Hepatocyte (in vitro differentiated cells): ENCODE data around the gene PRSS57. TPM values are rescaled to one million over a fixed set of nuclear protein-coding genes. Genes with fewer than 3 reads are reported as not detected.

Source experiments
- DNase-seq: peaks from one replicate; pipeline ENCODE4 v3.0.0-alpha.2; 2016; ENCODE audit warnings: low spot score
- H2AFZ ChIP-seq: fragments of 200-600 bp; sonication (generic); 2 replicates; pipeline ENCODE4 v1.6.0; 2016; ENCODE audit warnings: antibody characterized with exemption, mild to moderate bottlenecking
- H3K27ac ChIP-seq: fragments of 200-600 bp; sonication (generic); 2 replicates; pipeline ENCODE4 v1.5.1; 2016; ENCODE audit warnings: mild to moderate bottlenecking
- H3K27me3 ChIP-seq: fragments of 200-600 bp; sonication (generic); 2 replicates; pipeline ENCODE4 v1.6.1; 2016
- H3K36me3 ChIP-seq: fragments of 200-600 bp; sonication (generic); replicated peaks from 2 replicates; pipeline ENCODE4 v1.5.1; 2016; ENCODE audit warnings: low read depth; ENCODE audit not compliant: insufficient read depth
- H3K4me1 ChIP-seq: fragments of 200-600 bp; sonication (generic); 2 replicates; pipeline ENCODE4 v1.5.1; 2016; ENCODE audit warnings: mild to moderate bottlenecking, moderate library complexity; ENCODE audit not compliant: insufficient read depth
- H3K4me2 ChIP-seq: fragments of 200-600 bp; sonication (generic); 2 replicates; pipeline ENCODE4 v1.6.0; 2016
- H3K4me3 ChIP-seq: fragments of 200-600 bp; sonication (generic); 2 replicates; pipeline ENCODE4 v1.5.1; 2016; ENCODE audit warnings: mild to moderate bottlenecking
- H3K79me2 ChIP-seq: fragments of 200-600 bp; sonication (generic); 2 replicates; pipeline ENCODE4 v1.6.0; 2017; ENCODE audit warnings: mild to moderate bottlenecking
- H3K9me2 ChIP-seq: fragments of 200-600 bp; sonication (generic); replicated peaks from 2 replicates; pipeline ENCODE4 v1.6.0; 2017; ENCODE audit warnings: mild to moderate bottlenecking; ENCODE audit not compliant: insufficient read depth
- H3K9me3 ChIP-seq: fragments of 200-600 bp; sonication (generic); 2 replicates; pipeline ENCODE4 v1.5.1; 2016; ENCODE audit warnings: low read depth, mild to moderate bottlenecking
- H4K20me1 ChIP-seq: fragments of 200-600 bp; sonication (generic); 2 replicates; pipeline ENCODE4 v1.6.0; 2016; ENCODE audit warnings: mild to moderate bottlenecking; ENCODE audit not compliant: insufficient read depth, poor library complexity, severe bottlenecking
- EZH2 ChIP-seq: fragments of 200-600 bp; sonication (generic); IDR thresholded peaks from 2 replicates; pipeline ENCODE4 v1.6.1; 2016; ENCODE audit warnings: antibody characterized with exemption, mild to moderate bottlenecking, borderline replicate concordance
- EZH2phosphoT487 ChIP-seq: fragments of 200-600 bp; sonication (generic); IDR thresholded peaks from one replicate; pipeline ENCODE4 v1.6.1; 2018; ENCODE audit warnings: antibody characterized with exemption, mild to moderate bottlenecking, low read depth, moderate library complexity; ENCODE audit not compliant: unreplicated experiment, severe bottlenecking
- WGBS: methylation state at CpG from one replicate; pipeline ENCODE4 v1.1.6; 2016; ENCODE audit warnings: low lambda C conversion rate; ENCODE audit errors: missing lambda C conversion rate; 5-methylcytosine and 5-hydroxymethylcytosine counted together
- polyA plus RNA-seq: library from polyadenylated mRNA; unstranded; fragments of >200 nt; fragmentation: Nextera tagmentation; extraction: Ambion mirVana; gene quantifications from 2 replicates; pipeline ENCODE4 v1.2.1, GENCODE V29; 2016
- total RNA-seq: library from RNA; depleted of rRNA; stranded (reverse); fragments of >200 nt; gene quantifications from 2 replicates; pipeline ENCODE4 v1.2.3, GENCODE V29; 2014
- TF ChIP-seq, protein P1 (sequence below): fragments of 200-600 bp; sonication (generic); IDR thresholded peaks from 2 replicates; pipeline ENCODE4 v1.5.1; 2016; ENCODE audit warnings: antibody characterized with exemption, mild to moderate bottlenecking; ENCODE audit not compliant: poor library complexity

Gene PRSS57
- total and polyA plus RNA-seq, 2 experiments from 2014 or later, result 1.2 to 2.4 TPM

DNA sequence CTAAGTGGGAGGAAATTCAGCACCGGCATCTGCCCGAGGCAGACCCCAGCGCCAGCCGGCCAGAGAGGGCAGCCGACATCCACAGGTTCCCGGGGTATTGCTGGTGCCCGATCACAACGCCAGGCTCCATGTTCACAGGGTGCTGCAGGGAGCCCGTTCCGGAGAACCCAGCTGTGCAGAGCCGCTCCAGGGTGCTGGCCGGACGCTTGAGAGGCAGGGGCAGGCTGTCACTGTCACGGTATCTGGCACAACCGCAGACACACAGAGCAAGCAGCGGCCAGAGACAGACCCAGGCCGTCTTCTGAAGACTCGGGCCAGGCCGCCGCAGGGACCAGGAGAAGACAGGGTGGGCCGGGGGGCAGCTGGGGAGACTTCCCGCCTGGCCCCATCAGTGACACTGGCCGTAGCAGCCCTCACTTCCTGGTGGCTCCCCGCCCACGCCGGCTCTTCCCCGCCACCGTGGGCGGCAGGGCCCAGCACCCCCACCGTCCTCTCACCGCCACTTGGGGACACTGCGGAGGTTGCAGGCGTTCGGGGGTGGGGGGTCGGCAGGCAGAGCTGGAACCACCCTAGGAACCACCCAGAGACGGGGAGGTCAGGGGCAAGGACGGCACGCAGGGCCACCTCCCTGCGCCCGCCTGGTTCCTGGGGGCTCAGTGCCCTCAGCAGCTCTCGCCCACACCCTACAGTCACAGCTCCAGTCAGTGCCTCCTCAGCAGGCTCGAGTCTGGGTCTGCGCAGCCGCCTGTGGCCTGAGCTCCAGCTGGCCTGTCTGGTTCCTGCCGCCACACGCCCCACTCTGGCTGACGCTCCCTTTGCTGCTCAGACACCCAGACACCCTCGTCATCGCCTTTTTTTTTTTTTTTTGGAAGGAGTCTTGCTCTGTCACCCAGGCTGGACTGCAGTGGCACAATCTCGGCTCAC is 36.1 kb downstream of the PRSS57 start:
- H3K9me2 ChIP-seq, result no peaks in the 10 kb centered on the region
- H3K9me3 ChIP-seq, result no peaks in the 10 kb centered on the region
- H4K20me1 ChIP-seq, result peaks cover 78% of the 10 kb centered on the region
- TF ChIP-seq, protein P1, sequence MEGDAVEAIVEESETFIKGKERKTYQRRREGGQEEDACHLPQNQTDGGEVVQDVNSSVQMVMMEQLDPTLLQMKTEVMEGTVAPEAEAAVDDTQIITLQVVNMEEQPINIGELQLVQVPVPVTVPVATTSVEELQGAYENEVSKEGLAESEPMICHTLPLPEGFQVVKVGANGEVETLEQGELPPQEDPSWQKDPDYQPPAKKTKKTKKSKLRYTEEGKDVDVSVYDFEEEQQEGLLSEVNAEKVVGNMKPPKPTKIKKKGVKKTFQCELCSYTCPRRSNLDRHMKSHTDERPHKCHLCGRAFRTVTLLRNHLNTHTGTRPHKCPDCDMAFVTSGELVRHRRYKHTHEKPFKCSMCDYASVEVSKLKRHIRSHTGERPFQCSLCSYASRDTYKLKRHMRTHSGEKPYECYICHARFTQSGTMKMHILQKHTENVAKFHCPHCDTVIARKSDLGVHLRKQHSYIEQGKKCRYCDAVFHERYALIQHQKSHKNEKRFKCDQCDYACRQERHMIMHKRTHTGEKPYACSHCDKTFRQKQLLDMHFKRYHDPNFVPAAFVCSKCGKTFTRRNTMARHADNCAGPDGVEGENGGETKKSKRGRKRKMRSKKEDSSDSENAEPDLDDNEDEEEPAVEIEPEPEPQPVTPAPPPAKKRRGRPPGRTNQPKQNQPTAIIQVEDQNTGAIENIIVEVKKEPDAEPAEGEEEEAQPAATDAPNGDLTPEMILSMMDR, result no peak
- TF ChIP-seq EZH2phosphoT487 (no peak), EZH2 (no peak)
- 96% methylated on average over 44 of the region's 50 CpGs for WGBS
- H2AFZ ChIP-seq, result no peak overlapping the region
- H3K4me2 ChIP-seq, result peak overlapping the region; percentile 96
- peaks cover 85% of the 10 kb centered on the region for H3K79me2 ChIP-seq
- no peaks in the 10 kb centered on the region for H3K27me3 ChIP-seq
- peak overlapping the region; percentile 91 for H3K27ac ChIP-seq
- no peak overlapping the region for H3K4me3 ChIP-seq
- no peaks in the 10 kb centered on the region for H3K36me3 ChIP-seq
- H3K4me1 ChIP-seq, result peaks cover 47% of the 10 kb centered on the region
- DNase-seq, result no peak

DNA sequence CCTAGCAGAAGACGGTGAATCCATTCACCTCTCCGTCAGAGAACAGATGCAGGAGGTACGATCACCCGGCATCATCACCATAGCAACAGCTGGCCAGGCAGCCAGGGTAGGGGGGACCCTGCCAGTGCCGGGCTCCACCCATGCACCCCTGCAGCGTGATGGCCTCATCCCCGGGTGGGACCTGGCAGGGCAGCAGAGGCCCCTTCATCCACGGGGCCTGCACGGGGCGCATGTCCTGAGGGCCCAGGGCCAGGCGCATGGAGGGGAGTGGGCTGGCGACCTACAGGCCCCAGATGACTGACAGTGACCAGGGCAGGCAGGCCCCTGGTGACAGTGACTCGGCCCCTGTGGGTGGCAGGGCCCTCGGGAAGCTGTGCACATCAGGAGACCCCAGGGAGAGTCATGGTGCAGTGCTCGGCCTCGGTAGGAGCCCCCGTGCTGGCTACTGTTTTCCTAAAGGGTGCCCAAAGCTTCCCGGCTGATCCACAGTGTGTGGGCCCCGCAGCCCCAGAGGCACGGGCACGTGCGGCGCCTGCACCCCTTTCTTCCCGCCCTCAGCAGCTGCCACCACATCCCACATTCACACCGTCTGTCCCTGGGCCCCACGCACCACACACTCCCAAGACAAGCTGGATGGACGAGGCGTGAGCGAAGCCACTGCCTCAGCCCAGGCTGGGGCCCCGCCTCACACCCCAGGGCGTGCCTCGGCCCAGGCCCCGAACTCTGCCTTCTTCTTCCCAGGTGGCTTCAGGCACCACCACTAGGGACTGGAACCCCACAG is 37.0 kb downstream of the PRSS57 start:
- Histone ChIP-seq H3K4me3 (no peak overlapping the region), H3K79me2 (peaks cover 94% of the 10 kb centered on the region), H3K27ac (no peak overlapping the region), H4K20me1 (peaks cover 87% of the 10 kb centered on the region), H3K9me2 (no peaks in the 10 kb centered on the region), H3K27me3 (no peaks in the 10 kb centered on the region), H3K4me2 (peak overlapping the region; percentile 25), H3K36me3 (no peaks in the 10 kb centered on the region), H3K4me1 (peaks cover 43% of the 10 kb centered on the region), H2AFZ (no peak overlapping the region), H3K9me3 (no peaks in the 10 kb centered on the region)
- no peak for TF ChIP-seq EZH2
- TF ChIP-seq, protein P1, result no peak
- no peak for TF ChIP-seq EZH2phosphoT487
- 90% methylated on average over 27 of the region's 33 CpGs for WGBS
- no peak for DNase-seq

DNA sequence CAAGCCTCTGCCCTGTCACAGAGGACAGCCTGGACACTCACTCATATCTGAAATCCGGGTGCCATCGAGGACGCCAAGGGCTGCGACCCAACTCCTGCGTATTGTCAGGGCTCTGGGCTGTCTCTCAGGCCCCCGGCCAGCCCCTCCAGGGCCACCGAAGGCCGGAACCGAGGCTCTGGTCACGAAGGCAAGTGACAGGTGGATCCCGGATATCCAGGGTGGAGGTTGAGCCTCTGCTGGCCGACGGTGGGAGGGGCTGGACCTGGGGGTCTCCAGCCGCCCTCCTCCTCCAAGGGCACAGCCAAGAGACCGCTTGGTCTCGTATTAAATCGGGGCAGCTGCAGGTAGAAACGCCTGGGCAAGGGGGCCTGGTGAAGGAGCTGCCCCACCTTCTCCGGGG is 37.6 kb downstream of the PRSS57 start:
- TF ChIP-seq EZH2, result no peak
- no peak for TF ChIP-seq EZH2phosphoT487
- TF ChIP-seq, protein P1, result no peak
- Histone ChIP-seq H4K20me1 (peaks cover 93% of the 10 kb centered on the region), H3K4me3 (no peak overlapping the region), H3K9me3 (no peaks in the 10 kb centered on the region), H2AFZ (no peak overlapping the region), H3K79me2 (peaks cover 98% of the 10 kb centered on the region), H3K27ac (no peak overlapping the region), H3K36me3 (no peaks in the 10 kb centered on the region), H3K4me2 (no peak overlapping the region), H3K4me1 (peaks cover 43% of the 10 kb centered on the region), H3K27me3 (no peaks in the 10 kb centered on the region), H3K9me2 (no peaks in the 10 kb centered on the region)
- no peak for DNase-seq
- WGBS, result 87% methylated on average over 18 of the region's 19 CpGs
